OCI-LY1 (cell line): ENCODE data around the gene SDR42E2.
"Not testable (repeated sequence)": the region's sequence is repeated elsewhere in the genome, so short reads cannot be mapped to it uniquely, and the experiment has no call there.

Source experiments
- H2AFZ ChIP-seq: fragments of 200-600 bp; sonication (generic), shearing (Covaris generic); 2 replicates; pipeline ENCODE4 v1.6.0; 2014; ENCODE audit warnings: antibody characterized with exemption, mild to moderate bottlenecking, low read length
- H3F3A ChIP-seq: fragments of 200-600 bp; sonication (generic), shearing (Covaris generic); 2 replicates; pipeline ENCODE4 v1.6.0; 2014; ENCODE audit warnings: mild to moderate bottlenecking, antibody characterized with exemption, low read length, moderate library complexity; ENCODE audit not compliant: insufficient read depth
- H3K27ac ChIP-seq: fragments of 200-600 bp; sonication (generic); 2 replicates; pipeline ENCODE4 v1.5.1; 2014; ENCODE audit warnings: low read length, mixed run types, mild to moderate bottlenecking, low read depth; ENCODE audit not compliant: poor library complexity, severe bottlenecking
- H3K27me3 ChIP-seq: fragments of 200-600 bp; sonication (generic); 2 replicates; pipeline ENCODE4 v1.6.0; 2014; ENCODE audit warnings: antibody characterized with exemption, mild to moderate bottlenecking, low read length, moderate library complexity; ENCODE audit not compliant: insufficient read depth
- H3K36me3 ChIP-seq: fragments of 200-600 bp; sonication (generic); 2 replicates; pipeline ENCODE4 v1.6.1; 2014; ENCODE audit warnings: mild to moderate bottlenecking, antibody characterized with exemption, low read length, moderate library complexity, mixed read lengths; ENCODE audit not compliant: insufficient read depth
- H3K4me1 ChIP-seq: fragments of 200-600 bp; sonication (generic); 2 replicates; pipeline ENCODE4 v1.5.1; 2014; ENCODE audit warnings: mild to moderate bottlenecking, low read length, moderate library complexity; ENCODE audit not compliant: insufficient read depth, severe bottlenecking
- H3K4me2 ChIP-seq: fragments of 200-600 bp; sonication (generic), shearing (Covaris generic); 2 replicates; pipeline ENCODE4 v1.6.1; 2014; ENCODE audit warnings: low read length
- H3K4me3 ChIP-seq: fragments of 200-600 bp; sonication (generic); 2 replicates; pipeline ENCODE4 v1.5.1; 2014; ENCODE audit warnings: low read length, low read depth, mild to moderate bottlenecking, mixed read lengths; ENCODE audit not compliant: poor library complexity, severe bottlenecking
- H3K79me2 ChIP-seq: fragments of 200-600 bp; shearing (Covaris generic); 2 replicates; pipeline ENCODE4 v1.6.1; 2016; ENCODE audit warnings: mixed run types, low read length, mixed read lengths; ENCODE audit not compliant: insufficient read depth
- H3K9ac ChIP-seq: fragments of 200-600 bp; sonication (generic), shearing (Covaris generic); 2 replicates; pipeline ENCODE4 v1.6.1; 2014; ENCODE audit warnings: mild to moderate bottlenecking, low read length, mixed read lengths
- H3K9me2 ChIP-seq: fragments of 200-600 bp; sonication (generic), shearing (Covaris generic); 2 replicates; pipeline ENCODE4 v1.6.1; 2014; ENCODE audit warnings: low read depth, mild to moderate bottlenecking, low read length, mixed read lengths
- H3K9me3 ChIP-seq: fragments of 200-600 bp; shearing (Covaris generic); 2 replicates; pipeline ENCODE4 v1.6.1; 2014; ENCODE audit warnings: low read length, mixed read lengths
- H4K20me1 ChIP-seq: fragments of 200-600 bp; sonication (generic), shearing (Covaris generic); 2 replicates; pipeline ENCODE4 v1.6.0; 2016; ENCODE audit warnings: mild to moderate bottlenecking, low read length; ENCODE audit not compliant: insufficient read depth
- EZH2 ChIP-seq: fragments of 200-600 bp; sonication (generic), shearing (Covaris generic); IDR thresholded peaks from 2 replicates; pipeline ENCODE4 v1.8.0; 2017; ENCODE audit warnings: borderline replicate concordance, mixed run types, mild to moderate bottlenecking, antibody characterized with exemption, low read length, moderate library complexity, mixed read lengths
- TF ChIP-seq, protein P1 (sequence below): fragments of 200-600 bp; sonication (generic), shearing (Covaris generic); IDR thresholded peaks from 2 replicates; pipeline ENCODE4 v1.5.1; 2017; ENCODE audit warnings: mild to moderate bottlenecking, antibody characterized with exemption, low read length, moderate library complexity, mixed read lengths

SDR42E2 gene

DNA sequence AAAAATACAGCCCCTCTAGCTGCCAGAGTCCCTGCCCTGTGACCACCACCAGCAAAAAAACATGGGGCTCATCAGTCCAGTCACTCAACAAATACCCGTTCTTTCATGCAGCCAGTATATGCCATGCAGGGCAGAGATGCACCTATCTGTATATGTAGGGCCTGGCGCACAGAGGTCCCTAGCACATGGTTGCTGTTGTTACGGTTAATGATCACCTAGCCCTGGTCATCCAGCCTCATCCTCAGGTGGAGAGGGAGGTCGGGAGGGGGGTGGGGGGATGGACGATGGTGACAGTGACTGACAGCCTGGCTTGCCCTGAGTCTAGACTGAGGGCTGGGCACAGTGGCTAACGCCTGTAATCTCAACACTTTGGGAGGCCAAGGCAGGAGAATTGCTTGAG lies 1.5 kb downstream of the SDR42E2 start:
- Histone ChIP-seq H3K9ac (no peak overlapping the region), H4K20me1 (no peaks in the 10 kb centered on the region), H3K4me2 (no peak overlapping the region), H3K9me2 (no peaks in the 10 kb centered on the region), H3K4me1 (no peaks in the 10 kb centered on the region), H3K9me3 (no peaks in the 10 kb centered on the region), H3K79me2 (no peaks in the 10 kb centered on the region), H3K36me3 (no peaks in the 10 kb centered on the region; the same call in 1 of the 2 replicates), H3K27me3 (no peaks in the 10 kb centered on the region), H2AFZ (no peak overlapping the region), H3K27ac (no peak overlapping the region), H3K4me3 (no peak overlapping the region), H3F3A (no peaks in the 10 kb centered on the region)
- TF ChIP-seq EZH2: no peak

DNA sequence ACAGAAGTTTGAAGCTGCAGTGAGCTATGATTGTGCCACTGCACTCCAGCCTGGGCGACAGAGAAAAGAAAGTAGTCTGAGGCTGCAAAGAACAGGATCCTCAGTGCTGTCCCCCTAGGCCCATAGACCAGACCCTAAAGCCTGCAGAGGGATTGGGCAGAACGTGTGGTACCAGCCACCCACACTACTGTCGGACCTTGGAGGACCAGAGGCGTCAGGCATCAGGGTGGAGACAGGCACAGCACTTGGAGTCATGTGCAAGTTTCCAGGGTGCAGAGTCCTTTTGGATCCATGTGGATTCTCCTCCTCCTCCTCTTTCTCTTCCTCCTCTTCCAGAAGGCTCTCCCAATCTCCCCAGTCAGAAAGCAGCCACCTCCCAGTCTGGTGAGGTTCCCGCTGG lies 2.2 kb downstream of the SDR42E2 start:
- no peaks in the 10 kb centered on the region for H3K4me1 ChIP-seq
- no peaks in the 10 kb centered on the region for H3K9me2 ChIP-seq
- H4K20me1 ChIP-seq: no peaks in the 10 kb centered on the region
- no peaks in the 10 kb centered on the region; the same call in 1 of the 2 replicates for H3K36me3 ChIP-seq
- H3F3A ChIP-seq: no peaks in the 10 kb centered on the region
- no peak overlapping the region for H3K27ac ChIP-seq
- H3K79me2 ChIP-seq: no peaks in the 10 kb centered on the region
- H3K9ac ChIP-seq: no peak overlapping the region
- no peak overlapping the region for H2AFZ ChIP-seq
- no peak overlapping the region for H3K4me2 ChIP-seq
- no peak overlapping the region for H3K4me3 ChIP-seq
- no peaks in the 10 kb centered on the region for H3K27me3 ChIP-seq
- TF ChIP-seq, protein P1, sequence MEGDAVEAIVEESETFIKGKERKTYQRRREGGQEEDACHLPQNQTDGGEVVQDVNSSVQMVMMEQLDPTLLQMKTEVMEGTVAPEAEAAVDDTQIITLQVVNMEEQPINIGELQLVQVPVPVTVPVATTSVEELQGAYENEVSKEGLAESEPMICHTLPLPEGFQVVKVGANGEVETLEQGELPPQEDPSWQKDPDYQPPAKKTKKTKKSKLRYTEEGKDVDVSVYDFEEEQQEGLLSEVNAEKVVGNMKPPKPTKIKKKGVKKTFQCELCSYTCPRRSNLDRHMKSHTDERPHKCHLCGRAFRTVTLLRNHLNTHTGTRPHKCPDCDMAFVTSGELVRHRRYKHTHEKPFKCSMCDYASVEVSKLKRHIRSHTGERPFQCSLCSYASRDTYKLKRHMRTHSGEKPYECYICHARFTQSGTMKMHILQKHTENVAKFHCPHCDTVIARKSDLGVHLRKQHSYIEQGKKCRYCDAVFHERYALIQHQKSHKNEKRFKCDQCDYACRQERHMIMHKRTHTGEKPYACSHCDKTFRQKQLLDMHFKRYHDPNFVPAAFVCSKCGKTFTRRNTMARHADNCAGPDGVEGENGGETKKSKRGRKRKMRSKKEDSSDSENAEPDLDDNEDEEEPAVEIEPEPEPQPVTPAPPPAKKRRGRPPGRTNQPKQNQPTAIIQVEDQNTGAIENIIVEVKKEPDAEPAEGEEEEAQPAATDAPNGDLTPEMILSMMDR: no peak
- TF ChIP-seq EZH2: no peak
- H3K9me3 ChIP-seq: no peaks in the 10 kb centered on the region

DNA sequence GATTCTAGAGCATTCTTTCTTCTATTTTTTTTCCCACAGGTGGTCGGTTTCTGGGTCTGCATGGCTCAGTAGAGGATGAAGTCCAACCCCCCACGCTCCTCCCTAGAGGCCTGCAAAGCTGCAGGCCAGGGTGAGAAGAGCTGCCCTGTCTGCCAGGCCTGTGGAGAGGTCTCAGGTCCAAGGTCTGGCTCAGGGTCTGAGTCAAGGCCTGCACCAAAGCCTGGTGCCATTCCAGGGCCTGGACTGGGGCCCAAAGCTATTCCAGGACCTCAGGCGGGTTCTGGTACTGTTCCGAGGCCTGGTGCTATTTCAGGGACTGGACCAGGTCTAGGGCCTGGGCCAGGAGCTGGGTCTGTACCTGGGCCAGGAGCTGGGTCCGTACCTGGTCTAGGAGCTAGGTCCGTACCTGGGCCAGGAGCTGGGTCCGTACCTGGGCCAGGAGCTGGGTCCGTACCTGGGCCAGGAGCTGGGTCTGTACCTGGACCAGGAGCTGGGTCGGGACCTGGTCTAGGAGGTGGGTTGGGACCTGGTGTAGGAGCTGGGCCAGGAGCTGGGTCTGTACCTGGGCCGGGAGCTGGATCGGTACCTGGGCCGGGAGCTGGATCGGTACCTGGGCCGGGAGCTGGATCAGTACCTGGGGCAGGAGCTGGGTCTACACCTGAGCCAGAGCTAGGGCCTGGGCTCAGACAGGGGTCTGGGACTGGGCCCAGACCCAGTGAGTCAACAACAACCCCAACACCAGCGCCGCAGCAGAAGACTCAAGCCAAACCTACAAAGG lies 3.4 kb downstream of the SDR42E2 start:
- Histone ChIP-seq H2AFZ (no peak overlapping the region), H3K36me3 (no peaks in the 10 kb centered on the region; the same call in 1 of the 2 replicates), H3K4me3 (no peak overlapping the region), H4K20me1 (no peaks in the 10 kb centered on the region), H3K4me1 (no peaks in the 10 kb centered on the region), H3K79me2 (no peaks in the 10 kb centered on the region), H3F3A (no peaks in the 10 kb centered on the region), H3K9me3 (no peaks in the 10 kb centered on the region), H3K27ac (no peak overlapping the region), H3K4me2 (no peak overlapping the region), H3K9ac (no peak overlapping the region), H3K9me2 (no peaks in the 10 kb centered on the region), H3K27me3 (no peaks in the 10 kb centered on the region)
- no peak for TF ChIP-seq EZH2
- TF ChIP-seq, protein P1: no peak

DNA sequence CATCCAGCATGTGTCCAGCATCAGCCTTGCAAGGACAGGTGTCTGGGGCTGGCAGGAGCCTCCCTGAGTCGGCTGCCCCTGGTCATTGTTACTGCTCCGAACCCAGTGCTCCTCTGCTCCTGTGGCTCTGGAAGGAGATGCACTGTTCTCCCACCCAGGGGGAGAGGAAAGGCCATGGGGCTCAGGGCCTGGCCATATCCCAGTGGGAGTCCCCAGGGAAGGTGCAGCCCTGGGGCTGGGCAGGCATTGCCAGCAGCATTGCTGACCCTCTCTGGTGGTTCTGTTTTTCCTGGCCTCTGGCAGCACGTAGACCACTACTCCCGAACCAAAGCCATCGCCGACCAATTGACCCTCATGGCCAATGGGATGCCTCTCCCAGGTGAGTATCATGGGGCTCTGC lies 9.6 kb downstream of the SDR42E2 start:
- Histone ChIP-seq H3K27me3 (0 out of 2 replicates have a peak, but pooled peaks cover 8% of the 10 kb centered on the region), H3F3A (no peaks in the 10 kb centered on the region), H2AFZ (no peak overlapping the region), H3K4me1 (no peaks in the 10 kb centered on the region), H3K9ac (no peak overlapping the region), H3K79me2 (no peaks in the 10 kb centered on the region), H3K9me2 (no peaks in the 10 kb centered on the region), H3K36me3 (no peaks in the 10 kb centered on the region), H3K4me3 (no peak overlapping the region), H3K9me3 (no peaks in the 10 kb centered on the region), H3K27ac (no peak overlapping the region), H3K4me2 (no peak overlapping the region), H4K20me1 (no peaks in the 10 kb centered on the region)
- no peak for TF ChIP-seq EZH2
- TF ChIP-seq, protein P1: no peak

DNA sequence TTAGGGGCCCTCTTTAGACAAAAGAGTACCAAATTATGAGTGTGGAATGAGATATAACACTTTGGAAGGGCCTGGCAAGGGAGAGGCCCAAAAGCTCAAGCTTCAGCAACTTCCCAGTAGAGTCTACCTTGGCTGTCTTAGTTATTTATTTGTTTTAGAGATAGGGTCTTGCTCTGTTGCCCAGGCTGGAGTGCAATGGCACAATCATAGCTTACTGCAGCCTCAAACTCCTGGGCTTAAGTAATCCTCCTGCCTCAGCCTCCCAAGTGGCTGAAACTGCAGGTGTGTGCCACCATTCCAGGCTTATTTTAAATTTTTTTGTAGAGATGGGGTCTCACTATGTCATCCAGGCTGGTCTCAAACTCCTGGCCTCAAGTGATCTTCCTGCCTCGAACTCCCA lies 10.3 kb downstream of the SDR42E2 start:
- not testable (repeated sequence) for H3K9me3 ChIP-seq, H3K4me1 ChIP-seq, H3K79me2 ChIP-seq, H3K36me3 ChIP-seq, H3K9ac ChIP-seq, H3K9me2 ChIP-seq, H3K27ac ChIP-seq, H3F3A ChIP-seq, H3K4me3 ChIP-seq, H3K27me3 ChIP-seq, H2AFZ ChIP-seq, H3K4me2 ChIP-seq, H4K20me1 ChIP-seq
